Jurkat, Clone E6-1 (cell line): ENCODE measurements around the gene TNIK.

ENCODE experiments used
- DNase-seq: peaks from one replicate; pipeline ENCODE4 v3.0.0-alpha.2; 2011; ENCODE audit warnings: low read depth, low spot score
- H3K4me3 ChIP-seq: 2 replicates; pipeline ENCODE4 v1.5.1; 2011; ENCODE audit warnings: mild to moderate bottlenecking, low read length, control low read depth, moderate library complexity

TNIK gene

DNA sequence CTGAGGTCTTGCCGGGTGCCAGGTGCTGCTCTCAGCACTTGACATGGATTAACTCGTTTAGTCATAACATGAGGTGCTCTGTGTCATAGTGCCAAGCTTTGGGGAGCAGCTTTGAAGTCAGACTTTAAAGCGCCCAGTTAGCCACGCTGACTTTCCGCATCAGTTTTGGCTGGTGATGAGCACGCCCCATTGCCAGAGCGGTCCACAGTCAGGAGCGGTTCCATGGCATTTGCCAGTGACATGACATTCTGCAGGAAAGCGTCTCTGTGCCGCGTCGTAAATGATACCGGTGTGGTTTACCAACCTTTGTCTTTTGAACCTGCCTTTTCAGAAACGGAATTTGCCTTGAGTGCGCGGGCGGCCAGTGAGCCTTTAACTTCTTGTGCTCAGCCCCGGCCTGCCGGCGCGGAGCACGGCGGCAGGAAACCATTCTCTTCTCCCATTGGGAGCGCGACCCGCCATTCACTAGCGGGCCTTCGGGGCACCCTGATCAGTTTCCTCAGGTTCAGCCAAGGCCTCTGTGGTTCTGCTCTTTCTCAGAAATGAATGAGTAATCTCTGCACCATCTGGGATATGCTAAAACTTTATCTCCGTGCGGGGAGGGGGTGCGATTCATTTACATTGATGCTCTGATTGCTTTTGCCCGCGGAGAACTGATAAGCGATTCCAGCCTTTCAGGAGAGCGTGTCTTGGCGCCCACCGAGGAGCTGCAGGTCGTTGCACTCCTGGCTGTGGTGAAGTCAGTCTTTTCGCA lies 432.0 kb downstream of the TNIK start:
- no peak overlapping the region for H3K4me3 ChIP-seq
- peak; percentile 4 for DNase-seq

- no peak for DNase-seq
- no peak within 1 kb of the TSS for H3K4me3 ChIP-seq
Observed at GRCh38 chr3:171026597-171027293, 433.5 kb downstream of the TNIK start, which contains the start of gene SLC2A2. SLC2A2 (minus strand) TSS chr3:171026720; CDS start chr3:171026670, 50 bp downstream.

- no peak overlapping the region for H3K4me3 ChIP-seq
- DNase-seq = no peak
Observed at GRCh38 chr3:171023566-171023965, 436.6 kb downstream of the TNIK start.

- no peak overlapping the region for H3K4me3 ChIP-seq
- DNase-seq = no peak
Observed at GRCh38 chr3:171021377-171021776, 438.8 kb downstream of the TNIK start.

DNA sequence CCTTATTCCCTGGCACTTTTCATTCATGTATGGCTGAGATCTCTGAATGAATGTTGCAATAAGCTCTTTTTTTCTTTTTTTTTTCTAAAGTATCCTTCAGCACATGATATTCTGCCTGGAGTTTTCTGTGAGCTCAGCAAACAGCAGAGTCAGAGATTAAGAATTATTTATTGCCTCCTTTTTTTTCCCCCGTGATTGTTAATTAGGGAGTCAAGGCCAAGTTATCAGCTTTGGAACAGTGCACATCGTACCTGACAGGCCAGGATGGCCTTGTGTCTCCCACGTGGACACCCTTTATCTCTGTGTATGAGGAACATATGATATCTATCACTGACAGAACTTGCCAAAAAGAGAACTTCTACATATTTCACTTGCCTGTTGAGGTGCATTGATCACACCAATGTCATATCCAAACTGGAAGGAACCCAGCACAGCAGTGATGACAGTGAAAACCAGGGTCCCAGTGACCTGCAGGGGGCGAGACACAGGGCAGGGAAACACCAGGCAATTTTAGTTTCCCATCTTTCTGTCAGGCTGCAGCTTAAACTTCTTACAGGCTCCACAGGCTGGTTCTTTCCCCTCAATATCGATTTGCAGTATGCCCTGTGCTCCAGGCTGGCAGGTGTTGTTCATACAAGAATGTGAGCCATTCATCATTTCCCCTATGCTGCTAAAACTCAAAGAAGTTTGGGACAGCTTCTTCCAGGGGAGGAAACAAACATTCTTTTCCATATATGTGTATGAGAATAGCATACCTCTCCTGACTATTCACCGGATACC lies 441.9 kb downstream of the TNIK start:
- H3K4me3 ChIP-seq = no peak overlapping the region
- no peak for DNase-seq

DNA sequence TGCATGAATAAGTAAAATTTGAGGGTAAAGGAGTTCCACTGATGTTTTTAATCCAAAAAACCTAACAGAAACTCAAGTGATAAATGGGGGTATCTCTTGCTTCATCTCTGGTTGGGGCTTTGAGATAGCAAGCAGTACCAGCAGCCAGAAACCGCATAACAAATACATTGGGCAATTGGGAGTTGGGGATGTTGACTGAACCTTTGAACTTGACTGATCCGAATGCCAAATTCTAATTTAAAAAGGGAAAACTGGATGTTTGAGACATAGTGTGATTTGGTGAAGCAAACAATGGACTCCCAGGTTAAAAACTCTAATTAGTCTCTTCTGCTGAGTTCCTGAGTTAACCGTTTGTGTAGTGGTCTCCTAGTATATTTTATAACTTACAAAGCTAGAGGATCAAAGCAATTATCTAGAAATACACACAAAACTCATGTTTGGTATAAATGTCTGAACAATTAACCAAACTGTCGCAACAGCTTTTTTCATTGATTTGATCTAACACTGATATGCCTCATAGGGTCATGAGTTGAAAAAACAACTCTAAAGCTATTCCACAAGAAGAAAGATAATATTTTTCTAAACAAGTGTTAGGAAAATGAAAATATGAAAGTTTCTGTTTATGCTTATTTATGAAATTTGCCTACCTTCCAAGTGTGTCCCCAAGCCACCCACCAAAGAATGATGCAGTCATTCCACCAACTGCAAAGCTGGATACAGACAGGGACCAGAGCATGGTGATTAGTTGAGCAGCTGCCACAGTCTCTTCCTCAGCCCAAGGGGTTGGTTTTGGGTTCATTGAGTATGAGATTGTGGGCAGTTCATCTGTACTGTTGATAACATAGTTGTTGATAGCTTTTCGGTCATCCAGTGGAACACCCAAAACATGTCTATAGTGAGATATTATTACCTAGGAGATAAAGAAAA lies 446.1 kb downstream of the TNIK start:
- no peak overlapping the region for H3K4me3 ChIP-seq

DNA sequence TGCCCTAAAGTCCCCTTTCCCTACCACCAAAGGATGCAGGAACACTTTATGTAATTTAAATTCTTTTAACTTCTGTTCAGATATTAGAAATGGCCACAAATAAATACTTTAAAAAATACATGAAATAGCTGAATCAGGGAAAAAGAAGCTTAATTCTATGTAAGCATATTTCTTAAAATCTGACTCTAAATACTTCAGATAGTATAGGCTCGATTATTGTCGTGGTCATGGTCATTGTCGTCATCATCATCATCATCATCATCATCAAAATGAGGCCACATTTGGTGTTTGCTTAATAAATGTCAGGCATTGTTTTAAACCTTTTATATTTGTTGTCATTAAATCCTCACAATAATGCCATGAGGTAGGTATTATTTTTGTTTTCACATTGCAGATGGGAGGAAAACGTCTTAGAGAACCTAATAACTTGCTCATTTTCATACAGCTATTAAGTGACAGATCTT lies 448.3 kb downstream of the TNIK start:
- H3K4me3 ChIP-seq = no peak overlapping the region
- DNase-seq = no peak

More for the DNA sequence above, 446.1 kb downstream of the TNIK start:
- DNase-seq = no peak
